A673 (cell line): ENCODE data around the gene CREB3L2. TPM values are rescaled to one million over a fixed set of nuclear protein-coding genes. Genes with fewer than 3 reads are reported as not detected.
A peak's percentile ranks its signal among the peaks of the same experiment; 100 is the strongest.

Experiments used
- Bru-seq: library from RNA; stranded (reverse); fragments of 400-500 nt; gene quantifications from one replicate; lab custom pipeline; 2021; lab: Mats Ljungman, UMichigan
- BruChase-seq, 2 experiments: library from RNA; stranded (reverse); fragments of 400-500 nt; gene quantifications; one replicate each; lab custom pipeline; 2021; lab: Mats Ljungman, UMichigan
- BruUV-seq: library from RNA; stranded (reverse); fragments of 400-500 nt; replicated peaks from 2 replicates; lab custom pipeline; 2021; lab: Mats Ljungman, UMichigan
- CTCF ChIA-PET: fragments of 300-600 bp; sonication (Branson Sonifier 250); formaldehyde crosslinking; loops from one replicate; lab custom pipeline; 2022; ENCODE audit warnings: antibody characterized with exemption; lab: Charles Lee
- POLR2A ChIA-PET: fragments of 300-600 bp; sonication (Branson Sonifier 250); formaldehyde crosslinking; loops from one replicate; lab custom pipeline; 2022; ENCODE audit warnings: antibody characterized with exemption; ENCODE audit not compliant: low non-redundant PET; lab: Charles Lee
- DNase-seq: peaks from one replicate; pipeline ENCODE4 v3.0.0-alpha.2; 2015; ENCODE audit warnings: low spot score
- H3K27ac ChIP-seq: fragments of 200-600 bp; sonication (generic); 2 replicates; pipeline ENCODE4 v1.5.1; 2016; ENCODE audit warnings: mixed run types, low read depth, mild to moderate bottlenecking, mixed read lengths, antibody characterized with exemption, low read length; ENCODE audit not compliant: poor library complexity, severe bottlenecking
- H3K27me3 ChIP-seq: fragments of 200-600 bp; sonication (generic); replicated peaks from 2 replicates; pipeline ENCODE4 v1.6.1; 2017; ENCODE audit warnings: mixed run types, low read depth, mild to moderate bottlenecking, mixed read lengths, antibody characterized with exemption, low read length; ENCODE audit not compliant: insufficient read depth, poor library complexity
- H3K36me3 ChIP-seq: fragments of 200-600 bp; sonication (generic); 2 replicates; pipeline ENCODE4 v1.6.1; 2016; ENCODE audit warnings: mixed run types, mild to moderate bottlenecking, mixed read lengths, antibody characterized with exemption, low read length; ENCODE audit not compliant: insufficient read depth, poor library complexity, severe bottlenecking
- H3K4me1 ChIP-seq: fragments of 200-600 bp; sonication (generic); 2 replicates; pipeline ENCODE4 v1.6.1; 2017; ENCODE audit warnings: mixed run types, mild to moderate bottlenecking, mixed read lengths, antibody characterized with exemption, low read length; ENCODE audit not compliant: insufficient read depth, poor library complexity, severe bottlenecking
- H3K4me3 ChIP-seq: fragments of 200-600 bp; sonication (generic); 2 replicates; pipeline ENCODE4 v1.5.1; 2016; ENCODE audit warnings: low read depth, mixed run types, mild to moderate bottlenecking, mixed read lengths, low read length; ENCODE audit not compliant: poor library complexity, severe bottlenecking
- H3K9me3 ChIP-seq: fragments of 200-600 bp; sonication (generic); 2 replicates; pipeline ENCODE4 v1.6.1; 2016; ENCODE audit warnings: mixed run types, low read depth, mild to moderate bottlenecking, mixed read lengths, antibody characterized with exemption, low read length; ENCODE audit not compliant: poor library complexity, severe bottlenecking
- EZH2 ChIP-seq: fragments of 200-600 bp; sonication (generic); IDR thresholded peaks from 2 replicates; pipeline ENCODE4 v1.6.1; 2017; ENCODE audit warnings: borderline replicate concordance, low read depth, mild to moderate bottlenecking, mixed read lengths, antibody characterized with exemption, low read length; ENCODE audit not compliant: poor library complexity, severe bottlenecking
- intact Hi-C: fragments of 100-400 bp; cut with micrococcal nuclease; formaldehyde crosslinking; loops from one replicate; pipeline ENCODE4 v1.10.0; 2022; ENCODE audit not compliant: unreplicated experiment
- long read RNA-seq: library from polyadenylated mRNA; stranded (forward); transcript quantifications from one replicate; pipeline ENCODE4 v2.0.0, GENCODE V29; 2022
- total RNA-seq: library from RNA; stranded (reverse); gene quantifications from 2 replicates; pipeline ENCODE4 v1.2.3, GENCODE V29; 2021
- TF ChIP-seq, protein P1 (sequence below): fragments of 300-800, 200-600 bp; sonication (generic); conservative IDR thresholded peaks from 2 replicates; pipeline ENCODE4 v1.5.1; 2017; ENCODE audit warnings: low read depth, mild to moderate bottlenecking, antibody characterized with exemption, low read length, moderate library complexity, mixed read lengths

Gene CREB3L2, protein sequence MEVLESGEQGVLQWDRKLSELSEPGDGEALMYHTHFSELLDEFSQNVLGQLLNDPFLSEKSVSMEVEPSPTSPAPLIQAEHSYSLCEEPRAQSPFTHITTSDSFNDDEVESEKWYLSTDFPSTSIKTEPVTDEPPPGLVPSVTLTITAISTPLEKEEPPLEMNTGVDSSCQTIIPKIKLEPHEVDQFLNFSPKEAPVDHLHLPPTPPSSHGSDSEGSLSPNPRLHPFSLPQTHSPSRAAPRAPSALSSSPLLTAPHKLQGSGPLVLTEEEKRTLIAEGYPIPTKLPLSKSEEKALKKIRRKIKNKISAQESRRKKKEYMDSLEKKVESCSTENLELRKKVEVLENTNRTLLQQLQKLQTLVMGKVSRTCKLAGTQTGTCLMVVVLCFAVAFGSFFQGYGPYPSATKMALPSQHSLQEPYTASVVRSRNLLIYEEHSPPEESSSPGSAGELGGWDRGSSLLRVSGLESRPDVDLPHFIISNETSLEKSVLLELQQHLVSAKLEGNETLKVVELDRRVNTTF
- total RNA-seq (17.0 and 20.4 TPM in 2 replicates), Bru-seq, nascent RNA (percentile 61 among the genes with signal in this experiment), BruChase-seq, experiment 1, labeled RNA remaining after a 2-hour chase (percentile 60 among the genes with signal in this experiment), BruChase-seq, experiment 2, labeled RNA remaining after a 6-hour chase (percentile 71 among the genes with signal in this experiment)
- long read RNA-seq, full-length matches to known transcripts, result 3 of 14 reads
- long read RNA-seq, partial matches to known transcripts, result 1 of 14 reads
- long read RNA-seq, other reads (novel, unspliced or antisense), result 10 of 14 reads

DNA sequence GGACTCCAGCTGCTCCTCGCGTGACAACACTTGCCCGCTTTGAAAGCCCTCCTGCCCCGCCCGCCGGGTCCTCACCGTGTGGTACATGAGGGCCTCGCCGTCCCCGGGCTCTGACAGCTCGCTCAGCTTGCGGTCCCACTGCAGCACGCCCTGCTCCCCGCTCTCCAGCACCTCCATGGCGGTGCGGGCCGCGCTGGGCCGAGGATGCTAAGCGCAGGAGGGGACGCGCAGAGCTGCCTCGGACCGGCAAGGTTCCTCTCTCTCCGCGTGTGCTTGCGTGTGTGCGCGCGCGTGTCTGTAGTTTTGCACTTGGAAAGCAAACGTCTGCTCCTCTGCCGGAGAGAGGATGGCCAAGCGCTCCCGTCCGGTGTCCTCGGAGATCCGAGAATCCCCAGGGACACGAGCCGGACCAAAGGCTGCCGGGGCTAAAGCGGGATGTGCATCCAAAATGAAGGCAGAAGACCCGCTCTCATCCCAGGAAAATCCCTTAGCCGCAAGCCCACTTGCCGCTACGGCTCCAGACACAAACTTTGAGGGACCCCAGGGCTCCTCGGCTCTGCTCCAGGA lies at the start of gene CREB3L2:
Gene CREB3L2, minus strand, starts transcription at position 558 of the 567 bp plus-strand sequence. Its CDS starts 381 bp downstream, at position 177.
- BruUV-seq, result TSS peak; percentile 48
- Histone ChIP-seq H3K27me3 (no peaks in the 10 kb centered on the region), H3K27ac (peak within 1 kb of the TSS; percentile 47), H3K9me3 (no peaks in the 10 kb centered on the region), H3K4me1 (peaks cover 14% of the 10 kb centered on the region), H3K36me3 (no peaks in the 10 kb centered on the region), H3K4me3 (peak within 1 kb of the TSS; percentile 72)
- POLR2A ChIA-PET, result no interaction called here
- intact Hi-C loops, result loop anchor here (5.0 kb wide), 1 partner anchor 344 kb away; no protein-coding TSS in a partner anchor
- DNase-seq, result peak; percentile 75
- CTCF ChIA-PET, result interaction anchor here (0.5 kb wide), 1 partner anchor 203 kb away, joined by 3 read pairs; no protein-coding TSS in a partner anchor
- no peak for TF ChIP-seq EZH2
- TF ChIP-seq, protein P1, sequence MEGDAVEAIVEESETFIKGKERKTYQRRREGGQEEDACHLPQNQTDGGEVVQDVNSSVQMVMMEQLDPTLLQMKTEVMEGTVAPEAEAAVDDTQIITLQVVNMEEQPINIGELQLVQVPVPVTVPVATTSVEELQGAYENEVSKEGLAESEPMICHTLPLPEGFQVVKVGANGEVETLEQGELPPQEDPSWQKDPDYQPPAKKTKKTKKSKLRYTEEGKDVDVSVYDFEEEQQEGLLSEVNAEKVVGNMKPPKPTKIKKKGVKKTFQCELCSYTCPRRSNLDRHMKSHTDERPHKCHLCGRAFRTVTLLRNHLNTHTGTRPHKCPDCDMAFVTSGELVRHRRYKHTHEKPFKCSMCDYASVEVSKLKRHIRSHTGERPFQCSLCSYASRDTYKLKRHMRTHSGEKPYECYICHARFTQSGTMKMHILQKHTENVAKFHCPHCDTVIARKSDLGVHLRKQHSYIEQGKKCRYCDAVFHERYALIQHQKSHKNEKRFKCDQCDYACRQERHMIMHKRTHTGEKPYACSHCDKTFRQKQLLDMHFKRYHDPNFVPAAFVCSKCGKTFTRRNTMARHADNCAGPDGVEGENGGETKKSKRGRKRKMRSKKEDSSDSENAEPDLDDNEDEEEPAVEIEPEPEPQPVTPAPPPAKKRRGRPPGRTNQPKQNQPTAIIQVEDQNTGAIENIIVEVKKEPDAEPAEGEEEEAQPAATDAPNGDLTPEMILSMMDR, result no peak

- intact Hi-C loops, result no loop called here
- Histone ChIP-seq H3K36me3 (no peaks in the 10 kb centered on the region), H3K27ac (no peak overlapping the region), H3K4me1 (no peaks in the 10 kb centered on the region), H3K9me3 (no peaks in the 10 kb centered on the region), H3K27me3 (no peaks in the 10 kb centered on the region), H3K4me3 (no peak overlapping the region)
- CTCF ChIA-PET, result no interaction called here
- POLR2A ChIA-PET, result no interaction called here
- TF ChIP-seq, protein P1, result no peak
- no peak for TF ChIP-seq EZH2
- no peak for DNase-seq
- no TSS peak for BruUV-seq
Measured at GRCh38 chr7:138049505-138050116, 47.7 kb upstream of the CREB3L2 start.

DNA sequence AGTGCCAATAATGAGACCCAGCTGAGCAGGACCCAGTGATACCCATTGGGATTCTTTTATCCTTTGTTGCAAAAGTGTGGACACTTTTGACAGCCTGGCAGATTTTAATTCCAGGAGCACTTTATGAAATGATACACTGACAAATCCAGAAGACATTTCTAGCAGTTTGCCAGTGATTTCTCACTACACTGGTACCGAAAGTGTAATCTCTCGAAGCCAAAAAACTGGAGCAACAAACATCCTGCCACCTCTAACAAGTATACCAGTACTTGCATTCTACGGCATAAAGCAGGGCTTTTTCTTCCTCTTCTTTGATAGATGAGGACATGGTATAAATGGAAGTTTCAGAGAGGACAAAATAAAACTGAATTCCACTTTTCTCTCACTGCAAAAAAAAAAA lies 46.0 kb upstream of the CREB3L2 start:
- CTCF ChIA-PET, result no interaction called here
- DNase-seq, result no peak
- Histone ChIP-seq H3K27me3 (no peaks in the 10 kb centered on the region), H3K9me3 (no peaks in the 10 kb centered on the region), H3K4me1 (no peaks in the 10 kb centered on the region), H3K36me3 (no peaks in the 10 kb centered on the region), H3K4me3 (no peak overlapping the region), H3K27ac (no peak overlapping the region)
- POLR2A ChIA-PET, result no interaction called here
- no TSS peak for BruUV-seq
- TF ChIP-seq, protein P1, result no peak
- TF ChIP-seq EZH2, result no peak
- intact Hi-C loops, result no loop called here
